Activated naive CD4-positive, alpha-beta T cell treated with anti-CD3 and anti-CD28 coated beads for 36 hours (primary cell): ENCODE data around the gene COLEC12. TPM values are rescaled to one million over a fixed set of nuclear protein-coding genes. Genes with fewer than 3 reads are reported as not detected.
"Not testable (repeated sequence)": the region's sequence is repeated elsewhere in the genome, so short reads cannot be mapped to it uniquely, and the experiment has no call there.

ENCODE experiments used
- CTCF ChIA-PET: fragments of 350-600 bp; sonication (Branson Sonifier 250); formaldehyde crosslinking; loops from one replicate; lab custom pipeline; 2021; ENCODE audit warnings: antibody characterized with exemption; lab: Charles Lee
- DNase-seq: peaks from one replicate; pipeline ENCODE4 v3.0.0-alpha.2; 2020
- H3K27ac Mint-ChIP-seq: one replicate; pipeline ENCODE4 v1.8.0; 2021; ENCODE audit warnings: mild to moderate bottlenecking, mixed read lengths
- H3K27me3 Mint-ChIP-seq: one replicate; pipeline ENCODE4 v1.8.0; 2021; ENCODE audit warnings: low read depth, mixed read lengths
- H3K36me3 Mint-ChIP-seq: one replicate; pipeline ENCODE4 v1.8.0; 2021; ENCODE audit warnings: low read depth, mixed read lengths
- H3K4me1 Mint-ChIP-seq: one replicate; pipeline ENCODE4 v1.8.0; 2021; ENCODE audit warnings: low read depth, mixed read lengths
- H3K4me3 Mint-ChIP-seq: one replicate; pipeline ENCODE4 v1.8.0; 2021; ENCODE audit warnings: mild to moderate bottlenecking, moderate library complexity, mixed read lengths
- H3K9me3 Mint-ChIP-seq: one replicate; pipeline ENCODE4 v1.8.0; 2021; ENCODE audit warnings: mixed read lengths
- intact Hi-C: fragments of 100-400 bp; cut with micrococcal nuclease; formaldehyde crosslinking; loops from one replicate; pipeline ENCODE4 v1.15.1; 2023
- total RNA-seq, 2 experiments: library from RNA; stranded (reverse); gene quantifications; one replicate each; pipeline ENCODE4 v1.2.3, GENCODE V29; 2021

COLEC12 gene
- total RNA-seq, 2 experiments from 2014 or later: not detected

DNA sequence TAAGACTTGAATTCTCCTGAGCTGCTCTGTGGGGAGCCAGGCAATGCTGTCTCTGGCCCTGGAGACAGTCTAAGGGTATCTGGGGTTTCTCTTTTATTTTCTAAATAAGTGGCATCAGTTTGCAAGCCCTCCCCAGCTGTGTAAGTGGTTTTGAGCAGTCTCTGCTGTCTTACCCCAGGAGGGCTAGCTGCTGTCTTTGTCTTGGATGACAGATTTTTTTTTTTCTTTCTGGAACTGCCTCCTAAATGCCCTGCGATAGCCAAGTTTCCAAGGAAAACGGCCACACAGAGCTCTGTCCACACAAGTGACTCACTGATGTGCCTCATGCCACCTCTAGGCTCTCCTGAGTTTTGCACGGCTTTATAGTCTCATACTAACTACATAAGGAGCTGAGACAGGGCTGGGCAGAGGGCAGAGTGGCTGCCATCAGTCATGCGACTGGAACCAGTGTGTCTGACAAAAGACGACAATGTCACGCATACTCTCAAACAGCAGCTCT is 195.4 kb downstream of the COLEC12 start:
- Mint-ChIP-seq H3K4me3 (no peak overlapping the region), H3K36me3 (no peaks in the 10 kb centered on the region), H3K4me1 (no peaks in the 10 kb centered on the region), H3K27me3 (peaks cover 9% of the 10 kb centered on the region), H3K27ac (no peak overlapping the region), H3K9me3 (no peaks in the 10 kb centered on the region)
- DNase-seq: no peak
- intact Hi-C loops: no loop called here
- CTCF ChIA-PET: no interaction called here

DNA sequence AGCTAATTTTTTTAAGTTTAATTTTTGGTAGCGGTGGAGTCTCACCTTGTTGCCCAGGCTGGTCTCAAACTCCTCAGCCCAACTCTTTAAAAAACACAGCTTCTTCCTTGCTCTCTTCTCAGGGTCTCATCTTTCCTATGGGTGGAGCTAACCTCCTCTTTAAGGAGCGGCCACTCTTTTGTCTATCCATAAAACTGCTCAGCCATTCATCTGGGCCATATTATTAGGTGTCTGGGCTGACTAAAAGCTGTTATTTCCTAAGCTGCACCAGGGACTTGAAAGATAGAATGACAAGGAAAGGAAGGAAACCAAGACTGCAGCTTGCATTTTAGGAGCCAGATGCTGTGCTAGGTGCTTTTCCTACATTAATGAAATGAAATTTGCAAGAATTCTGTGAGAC is 196.9 kb downstream of the COLEC12 start:
- H3K36me3 Mint-ChIP-seq: no peaks in the 10 kb centered on the region
- no peaks in the 10 kb centered on the region for H3K4me1 Mint-ChIP-seq
- no peak for DNase-seq
- peaks cover 9% of the 10 kb centered on the region for H3K27me3 Mint-ChIP-seq
- H3K9me3 Mint-ChIP-seq: no peaks in the 10 kb centered on the region
- H3K27ac Mint-ChIP-seq: no peak overlapping the region
- intact Hi-C loops: no loop called here
- no peak overlapping the region for H3K4me3 Mint-ChIP-seq
- CTCF ChIA-PET: no interaction called here

DNA sequence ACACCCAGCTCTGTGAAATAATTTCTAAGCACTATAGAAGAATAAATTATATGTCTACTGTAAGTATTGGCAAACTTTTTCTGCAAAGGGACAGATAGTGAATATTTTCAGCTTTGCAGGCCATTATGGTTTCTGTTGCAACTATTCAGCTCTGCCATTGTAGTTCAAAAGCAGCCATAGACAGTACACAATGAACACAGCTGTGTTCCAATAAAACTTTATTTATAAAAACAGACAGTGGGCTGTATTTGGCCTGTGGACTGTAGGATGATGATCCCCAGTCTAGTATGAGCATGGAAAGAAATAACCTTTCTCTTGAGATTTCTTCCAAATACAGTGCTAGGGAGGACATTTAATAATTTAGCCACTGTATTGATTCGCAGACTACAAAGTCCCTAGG is 197.5 kb downstream of the COLEC12 start:
- H3K36me3 Mint-ChIP-seq: no peaks in the 10 kb centered on the region
- H3K4me1 Mint-ChIP-seq: no peaks in the 10 kb centered on the region
- CTCF ChIA-PET: no interaction called here
- H3K4me3 Mint-ChIP-seq: no peak overlapping the region
- H3K9me3 Mint-ChIP-seq: no peaks in the 10 kb centered on the region
- H3K27me3 Mint-ChIP-seq: peaks cover 9% of the 10 kb centered on the region
- no peak for DNase-seq
- H3K27ac Mint-ChIP-seq: no peak overlapping the region
- intact Hi-C loops: no loop called here

DNA sequence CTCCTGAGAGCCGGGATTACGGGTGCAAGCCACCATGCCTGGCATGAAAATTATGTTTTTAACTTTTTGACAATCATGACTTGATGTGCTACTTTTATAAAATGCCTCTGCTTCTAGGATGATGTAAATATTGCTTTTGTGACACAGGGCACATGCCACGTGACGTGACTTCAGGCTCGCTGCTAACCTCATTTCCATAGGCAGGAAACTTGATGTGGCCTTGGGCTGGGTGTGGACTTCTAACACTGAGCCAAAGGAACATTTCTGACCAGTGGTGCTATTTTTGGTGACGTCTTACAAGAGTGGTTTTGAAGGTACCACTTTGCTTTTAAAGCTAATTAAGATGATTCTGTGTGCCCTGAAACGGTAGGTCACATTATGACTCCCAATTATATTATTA is 198.4 kb downstream of the COLEC12 start:
- Mint-ChIP-seq H3K4me3 (no peak overlapping the region), H3K27me3 (peaks cover 5% of the 10 kb centered on the region), H3K4me1 (no peaks in the 10 kb centered on the region), H3K9me3 (no peaks in the 10 kb centered on the region), H3K36me3 (no peaks in the 10 kb centered on the region), H3K27ac (no peak overlapping the region)
- CTCF ChIA-PET: no interaction called here
- intact Hi-C loops: no loop called here
- DNase-seq: no peak

DNA sequence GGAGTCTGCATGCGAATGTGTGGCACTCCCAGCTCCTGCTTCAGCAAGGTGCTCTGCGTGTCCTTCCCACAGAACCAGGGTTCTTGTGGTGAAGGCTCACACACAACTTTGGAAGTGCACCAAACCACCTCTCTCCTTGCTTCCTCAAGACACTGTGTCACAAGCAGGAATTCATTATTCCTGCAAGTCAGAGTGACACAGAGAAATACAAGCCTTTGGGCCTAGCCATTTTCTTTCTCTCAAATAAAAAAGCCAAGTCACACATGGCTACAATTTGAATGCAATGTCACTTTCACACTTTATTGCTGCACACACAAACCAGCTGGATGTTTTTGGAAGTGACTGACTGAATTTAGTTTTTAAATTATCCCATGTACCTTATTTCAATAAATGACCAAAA is 202.6 kb downstream of the COLEC12 start:
- no peaks in the 10 kb centered on the region for H3K27me3 Mint-ChIP-seq
- CTCF ChIA-PET: no interaction called here
- DNase-seq: no peak
- H3K9me3 Mint-ChIP-seq: no peaks in the 10 kb centered on the region
- intact Hi-C loops: no loop called here
- no peak overlapping the region for H3K4me3 Mint-ChIP-seq
- no peaks in the 10 kb centered on the region for H3K4me1 Mint-ChIP-seq
- H3K27ac Mint-ChIP-seq: no peak overlapping the region
- no peaks in the 10 kb centered on the region for H3K36me3 Mint-ChIP-seq

DNA sequence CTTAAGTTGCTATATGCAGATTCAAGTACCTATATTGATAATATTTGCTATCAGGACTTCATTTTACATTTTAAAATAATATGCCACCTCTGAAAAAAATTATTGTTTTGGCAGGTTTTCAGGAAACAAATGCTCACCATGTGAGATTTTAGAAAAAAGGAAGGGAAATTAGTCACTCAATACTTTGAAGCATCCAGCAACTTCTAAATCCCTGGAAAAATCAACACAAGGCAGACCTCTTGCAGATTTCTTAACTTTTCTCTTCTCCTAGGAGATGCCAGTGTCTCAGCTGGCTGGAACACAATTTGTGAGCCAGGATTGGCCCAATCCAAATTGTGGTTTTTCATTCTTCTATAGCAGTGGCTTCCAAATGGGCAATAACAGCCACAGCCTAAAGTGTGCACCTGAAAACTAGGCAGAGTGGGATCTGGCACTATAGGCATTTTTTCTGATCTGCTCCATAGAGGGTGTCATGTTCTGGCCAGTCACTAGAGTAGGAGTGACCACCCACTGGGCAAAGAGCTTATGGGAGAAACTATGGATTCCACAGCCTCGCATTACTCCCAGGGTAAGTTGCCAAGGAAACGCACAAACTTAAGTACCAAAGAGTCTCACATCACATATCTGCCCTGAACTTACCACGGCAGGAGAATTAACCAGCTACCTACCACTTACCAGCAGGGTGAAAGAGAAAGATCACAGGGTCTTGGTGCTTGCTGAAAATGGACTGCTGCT is 204.6 kb downstream of the COLEC12 start:
- H3K4me1 Mint-ChIP-seq: no peaks in the 10 kb centered on the region
- no peak overlapping the region for H3K4me3 Mint-ChIP-seq
- DNase-seq: no peak
- H3K27ac Mint-ChIP-seq: no peak overlapping the region
- no peaks in the 10 kb centered on the region for H3K9me3 Mint-ChIP-seq
- CTCF ChIA-PET: no interaction called here
- peaks cover 2% of the 10 kb centered on the region for H3K27me3 Mint-ChIP-seq
- intact Hi-C loops: no loop called here
- H3K36me3 Mint-ChIP-seq: no peaks in the 10 kb centered on the region

DNA sequence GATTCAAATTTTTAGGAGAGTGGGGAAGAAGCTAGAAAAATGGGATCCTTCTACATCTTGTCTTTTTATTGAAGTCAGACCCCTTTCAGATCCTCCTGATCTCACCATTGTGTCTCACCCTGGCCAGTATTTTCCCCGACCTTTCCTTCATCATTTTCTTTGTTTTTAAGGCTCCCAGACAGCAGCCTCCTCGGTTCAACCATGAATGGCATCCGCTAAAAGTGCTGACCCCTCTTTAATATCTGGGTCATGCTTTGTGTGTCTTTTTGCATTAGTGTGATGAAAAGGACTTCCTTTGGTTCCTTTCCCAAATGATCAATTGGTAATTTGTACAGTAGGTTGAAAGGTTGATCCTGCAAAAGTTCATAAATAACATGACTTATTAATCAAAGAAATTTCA is 205.9 kb downstream of the COLEC12 start:
- Mint-ChIP-seq H3K36me3 (no peaks in the 10 kb centered on the region), H3K4me1 (no peaks in the 10 kb centered on the region), H3K9me3 (no peaks in the 10 kb centered on the region), H3K27me3 (peaks cover 9% of the 10 kb centered on the region), H3K27ac (no peak overlapping the region), H3K4me3 (no peak overlapping the region)
- intact Hi-C loops: no loop called here
- CTCF ChIA-PET: no interaction called here
- DNase-seq: no peak

DNA sequence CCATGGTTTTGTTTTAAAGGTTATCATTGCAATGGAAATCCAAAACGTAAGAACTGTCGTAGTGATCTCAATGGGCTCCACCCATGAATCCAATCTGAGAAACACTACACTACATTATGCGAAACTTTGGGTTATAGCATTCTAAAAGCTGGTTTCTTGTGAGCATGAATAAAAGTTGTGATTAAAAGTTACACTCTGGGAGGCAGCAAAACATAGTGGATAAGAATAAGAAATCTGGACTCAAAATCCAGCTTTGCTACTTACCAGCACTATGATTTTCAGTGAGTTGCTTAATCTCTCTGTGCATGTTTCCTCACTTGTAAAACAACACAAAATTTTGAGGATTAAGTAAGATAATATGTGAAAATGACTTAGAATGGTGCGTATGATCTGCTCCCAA is 207.0 kb downstream of the COLEC12 start:
- intact Hi-C loops: no loop called here
- H3K27ac Mint-ChIP-seq: no peak overlapping the region
- H3K27me3 Mint-ChIP-seq: peaks cover 10% of the 10 kb centered on the region
- no peak for DNase-seq
- CTCF ChIA-PET: no interaction called here
- H3K36me3 Mint-ChIP-seq: no peaks in the 10 kb centered on the region
- no peaks in the 10 kb centered on the region for H3K9me3 Mint-ChIP-seq
- H3K4me3 Mint-ChIP-seq: no peak overlapping the region
- no peaks in the 10 kb centered on the region for H3K4me1 Mint-ChIP-seq

DNA sequence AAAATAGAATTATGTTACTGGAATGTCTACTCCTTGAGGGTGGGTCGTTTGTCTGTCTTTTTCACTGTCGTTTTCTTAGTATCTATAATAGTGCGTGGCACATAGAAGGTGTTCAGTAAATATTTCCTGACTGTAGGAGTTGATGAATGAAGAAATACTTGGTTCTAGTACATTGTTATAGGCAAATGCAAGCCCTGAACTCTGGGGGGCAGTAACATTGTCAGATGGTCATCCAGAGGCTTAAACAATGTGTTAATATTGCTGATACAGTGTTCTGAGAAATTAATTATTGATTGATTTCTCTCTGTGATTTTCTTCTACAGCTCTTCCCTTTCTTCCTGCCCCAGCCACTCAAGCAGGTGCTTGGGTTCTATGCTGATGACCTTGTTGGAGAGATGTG is 208.2 kb downstream of the COLEC12 start:
- no peak overlapping the region for H3K4me3 Mint-ChIP-seq
- no peaks in the 10 kb centered on the region for H3K36me3 Mint-ChIP-seq
- no peak for DNase-seq
- H3K9me3 Mint-ChIP-seq: no peaks in the 10 kb centered on the region
- CTCF ChIA-PET: no interaction called here
- no peak overlapping the region for H3K27ac Mint-ChIP-seq
- H3K27me3 Mint-ChIP-seq: peaks cover 13% of the 10 kb centered on the region
- no peaks in the 10 kb centered on the region for H3K4me1 Mint-ChIP-seq
- intact Hi-C loops: no loop called here

DNA sequence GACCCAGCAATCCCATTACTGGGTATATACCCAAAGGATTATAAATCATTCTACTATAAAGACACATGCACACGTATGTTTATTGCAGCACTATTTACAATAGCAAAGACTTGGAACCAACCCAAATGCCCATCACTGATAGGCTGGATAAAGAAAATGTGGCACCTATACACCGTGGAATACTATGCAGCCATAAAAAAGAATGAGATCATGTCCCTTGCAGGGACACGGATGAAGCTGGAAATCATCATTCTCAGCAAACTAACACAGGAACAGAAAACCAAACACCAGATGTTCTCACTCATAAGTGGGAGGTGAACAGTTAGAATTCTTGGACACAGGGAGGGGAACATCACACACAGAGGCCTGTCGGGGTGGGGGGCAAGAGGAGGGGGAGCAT is 210.5 kb downstream of the COLEC12 start:
- H3K27me3 Mint-ChIP-seq: peaks cover 13% of the 10 kb centered on the region
- not testable (repeated sequence) for H3K36me3 Mint-ChIP-seq, H3K9me3 Mint-ChIP-seq, H3K4me1 Mint-ChIP-seq, H3K27ac Mint-ChIP-seq, DNase-seq, H3K4me3 Mint-ChIP-seq
- CTCF ChIA-PET: interaction anchor here (0.7 kb wide), 1 partner anchor 65 kb away, joined by 3 read pairs; no protein-coding TSS in a partner anchor
- intact Hi-C loops: loop anchor here (5.0 kb wide), 1 partner anchor 542 kb away; no protein-coding TSS in a partner anchor

DNA sequence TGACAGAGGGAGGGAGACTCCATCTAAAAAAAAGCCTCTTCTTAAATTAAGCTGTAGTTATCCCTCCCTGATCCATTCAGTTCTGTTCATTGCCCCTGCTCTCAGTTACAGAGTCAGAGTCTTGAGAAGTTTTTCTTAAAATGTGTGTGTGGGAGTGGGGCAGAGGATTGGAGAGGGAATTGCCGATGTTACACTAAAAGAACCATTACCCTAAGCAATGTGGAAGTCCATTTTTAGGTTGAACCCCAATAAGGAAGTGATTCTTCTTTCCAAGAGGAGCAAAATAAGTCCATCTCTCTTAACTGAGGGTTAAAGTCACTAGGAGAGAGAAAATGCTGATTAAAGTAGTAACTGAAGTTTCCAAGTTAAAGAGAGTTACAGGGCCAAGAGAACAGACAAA is 211.5 kb downstream of the COLEC12 start:
- CTCF ChIA-PET: no interaction called here
- H3K4me1 Mint-ChIP-seq: peaks cover 3% of the 10 kb centered on the region

DNA sequence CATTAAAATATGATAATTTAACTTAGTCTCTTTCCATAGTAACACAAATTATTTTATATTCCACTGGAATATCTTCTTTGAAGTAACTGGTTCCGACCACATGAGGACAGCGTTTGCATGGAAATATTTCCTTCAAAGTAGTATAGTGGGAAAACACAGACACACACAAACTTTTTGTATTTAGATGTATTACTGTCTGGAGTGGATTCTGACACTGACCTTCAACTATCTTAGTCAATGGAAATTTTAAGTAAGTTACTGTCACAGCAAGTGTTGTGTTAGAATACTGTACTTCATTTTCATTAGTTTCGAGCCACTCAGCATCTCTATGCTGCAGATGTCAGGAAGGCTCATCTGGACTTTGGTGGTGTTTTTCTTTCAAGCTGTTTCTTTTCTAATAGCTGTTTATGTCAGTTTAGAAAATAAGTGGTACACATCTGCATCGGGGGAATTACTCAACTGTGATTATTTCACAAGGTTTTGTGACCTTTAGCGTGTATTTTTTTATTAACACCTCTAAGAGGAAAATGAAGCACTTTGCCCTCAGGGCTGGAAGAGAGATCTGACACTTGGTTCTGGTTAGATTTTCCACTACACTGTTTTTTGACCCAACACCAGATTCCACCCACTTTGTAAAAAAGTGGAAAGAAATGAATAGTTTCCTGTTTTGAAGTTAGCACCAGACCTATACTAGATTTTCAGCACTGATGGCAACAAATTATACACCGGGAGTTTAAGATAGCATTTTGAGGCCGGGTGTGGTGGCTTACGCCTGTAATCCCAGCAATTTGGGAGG is 213.8 kb downstream of the COLEC12 start:
- Mint-ChIP-seq H3K4me3 (no peak overlapping the region), H3K9me3 (no peaks in the 10 kb centered on the region), H3K4me1 (peaks cover 3% of the 10 kb centered on the region), H3K27me3 (peaks cover 13% of the 10 kb centered on the region), H3K27ac (no peak overlapping the region), H3K36me3 (no peaks in the 10 kb centered on the region)
- intact Hi-C loops: loop anchor here (1.0 to 5.0 kb wide), 2 partner anchors 330 to 546 kb away; no protein-coding TSS in a partner anchor
- CTCF ChIA-PET: no interaction called here
- DNase-seq: peak; percentile 12

More for the DNA sequence above, 211.5 kb downstream of the COLEC12 start:
- intact Hi-C loops: loop anchor here (5.0 kb wide), 1 partner anchor 543 kb away; no protein-coding TSS in a partner anchor
- no peak for DNase-seq
- no peak overlapping the region for H3K27ac Mint-ChIP-seq
- H3K9me3 Mint-ChIP-seq: no peaks in the 10 kb centered on the region
- H3K36me3 Mint-ChIP-seq: no peaks in the 10 kb centered on the region
- peaks cover 13% of the 10 kb centered on the region for H3K27me3 Mint-ChIP-seq
- H3K4me3 Mint-ChIP-seq: no peak overlapping the region
